A673 (cell line): ENCODE results near the gene MTURN.

ENCODE experiments used
- CTCF ChIP-seq: fragments of 300-800, 200-600 bp; sonication (generic); conservative IDR thresholded peaks from 2 replicates; pipeline ENCODE4 v1.5.1; 2017; ENCODE audit warnings: low read depth, mild to moderate bottlenecking, antibody characterized with exemption, low read length, moderate library complexity, mixed read lengths
- EZH2 ChIP-seq: fragments of 200-600 bp; sonication (generic); IDR thresholded peaks from 2 replicates; pipeline ENCODE4 v1.6.1; 2017; ENCODE audit warnings: borderline replicate concordance, low read depth, mild to moderate bottlenecking, mixed read lengths, antibody characterized with exemption, low read length; ENCODE audit not compliant: poor library complexity, severe bottlenecking

DNA sequence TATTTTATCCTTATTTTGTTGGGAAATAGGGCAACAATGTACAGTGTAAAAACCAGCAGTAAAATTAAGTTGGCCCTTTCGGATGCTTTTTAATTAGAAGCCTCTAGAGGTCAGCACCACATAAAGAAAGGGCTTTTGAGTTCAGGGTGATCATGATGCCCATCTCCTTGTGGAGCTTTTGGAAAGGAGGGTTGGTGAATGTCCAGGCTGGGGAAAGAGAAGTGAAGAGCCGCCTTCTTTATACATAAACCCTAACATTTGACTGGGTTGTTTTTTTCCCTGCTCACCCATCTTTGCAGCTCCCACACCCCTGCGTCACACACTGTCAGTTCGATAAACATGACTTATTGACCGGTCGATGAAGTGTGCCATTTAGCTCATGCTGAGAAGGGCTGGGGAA, 29.8 kb downstream of the MTURN start:
- TF ChIP-seq CTCF (peak; percentile 60), EZH2 (no peak)
